ENCODE data around the gene DIP2C.

DNA sequence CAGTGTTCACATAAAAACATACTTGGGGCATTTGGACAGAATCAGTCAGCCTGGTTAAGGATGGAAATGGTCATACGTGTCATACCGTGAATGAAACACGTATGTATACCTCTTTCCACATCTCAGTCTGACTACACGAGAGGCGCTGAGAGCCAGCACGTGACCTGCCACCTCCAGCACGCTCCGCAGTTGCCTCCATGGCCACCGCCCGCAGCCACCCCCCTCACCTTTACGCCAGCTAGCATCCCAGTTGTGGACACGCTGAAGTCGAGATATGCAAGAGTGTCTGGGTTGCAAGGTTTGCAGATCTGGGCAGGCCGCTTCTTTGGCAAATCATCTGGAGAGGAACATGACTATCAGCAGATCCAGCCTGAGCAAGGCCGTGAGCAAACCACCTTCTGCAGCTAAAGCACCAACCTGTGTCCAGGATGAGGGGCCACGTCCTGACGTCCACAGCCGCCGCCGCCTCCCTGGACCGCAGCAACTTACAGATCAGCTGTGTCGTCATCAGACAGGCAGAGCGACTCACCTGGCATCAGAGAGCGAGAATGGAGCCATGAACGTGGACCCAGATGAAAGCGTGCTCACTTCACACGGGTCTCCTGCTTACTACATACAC is 344.8 kb downstream of the DIP2C start:
- TF ChIP-seq, protein P1, sequence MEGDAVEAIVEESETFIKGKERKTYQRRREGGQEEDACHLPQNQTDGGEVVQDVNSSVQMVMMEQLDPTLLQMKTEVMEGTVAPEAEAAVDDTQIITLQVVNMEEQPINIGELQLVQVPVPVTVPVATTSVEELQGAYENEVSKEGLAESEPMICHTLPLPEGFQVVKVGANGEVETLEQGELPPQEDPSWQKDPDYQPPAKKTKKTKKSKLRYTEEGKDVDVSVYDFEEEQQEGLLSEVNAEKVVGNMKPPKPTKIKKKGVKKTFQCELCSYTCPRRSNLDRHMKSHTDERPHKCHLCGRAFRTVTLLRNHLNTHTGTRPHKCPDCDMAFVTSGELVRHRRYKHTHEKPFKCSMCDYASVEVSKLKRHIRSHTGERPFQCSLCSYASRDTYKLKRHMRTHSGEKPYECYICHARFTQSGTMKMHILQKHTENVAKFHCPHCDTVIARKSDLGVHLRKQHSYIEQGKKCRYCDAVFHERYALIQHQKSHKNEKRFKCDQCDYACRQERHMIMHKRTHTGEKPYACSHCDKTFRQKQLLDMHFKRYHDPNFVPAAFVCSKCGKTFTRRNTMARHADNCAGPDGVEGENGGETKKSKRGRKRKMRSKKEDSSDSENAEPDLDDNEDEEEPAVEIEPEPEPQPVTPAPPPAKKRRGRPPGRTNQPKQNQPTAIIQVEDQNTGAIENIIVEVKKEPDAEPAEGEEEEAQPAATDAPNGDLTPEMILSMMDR (IDR thresholded peaks at IDR 0.05) = no peak
- TF ChIP-seq, protein P2, sequence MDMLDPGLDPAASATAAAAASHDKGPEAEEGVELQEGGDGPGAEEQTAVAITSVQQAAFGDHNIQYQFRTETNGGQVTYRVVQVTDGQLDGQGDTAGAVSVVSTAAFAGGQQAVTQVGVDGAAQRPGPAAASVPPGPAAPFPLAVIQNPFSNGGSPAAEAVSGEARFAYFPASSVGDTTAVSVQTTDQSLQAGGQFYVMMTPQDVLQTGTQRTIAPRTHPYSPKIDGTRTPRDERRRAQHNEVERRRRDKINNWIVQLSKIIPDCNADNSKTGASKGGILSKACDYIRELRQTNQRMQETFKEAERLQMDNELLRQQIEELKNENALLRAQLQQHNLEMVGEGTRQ (CRISPR knock-in tag; IDR thresholded peaks at IDR 0.05) = no peak
- TF ChIP-seq NFE2L1 (CRISPR knock-in tag; IDR thresholded peaks at IDR 0.05) (no peak), HMGA2 (CRISPR knock-in tag; IDR thresholded peaks at IDR 0.05) (no peak)

Measured in WTC11 (cell line).